H1 (cell line): ENCODE data around the gene SKAP1. TPM values are rescaled to one million over a fixed set of nuclear protein-coding genes. Genes with fewer than 3 reads are reported as not detected.

ENCODE experiments used
- CTCF ChIA-PET: fragments of 300-600 bp; sonication (Branson Sonifier 250); formaldehyde crosslinking; loops from one replicate; lab custom pipeline; 2021; ENCODE audit not compliant: partially characterized antibody; lab: Charles Lee
- POLR2A ChIA-PET: fragments of 300-600 bp; sonication (Branson Sonifier 250); formaldehyde crosslinking; loops from one replicate; lab custom pipeline; 2021; ENCODE audit warnings: inconsistent platforms; ENCODE audit not compliant: partially characterized antibody; lab: Charles Lee
- DNase-seq, 2 experiments: peaks; one replicate each; pipeline versions ENCODE4 v3.0.0 to v3.0.0-alpha.2; 2010 to 2022; ENCODE audit warnings: low spot score in 2 of 2, low read depth in 1 of 2, mixed read lengths in 1 of 2
- FAIRE-seq: peaks from 2 replicates; lab custom pipeline; 2011; peaks lifted over from hg19 to GRCh38; lab: Jason Lieb, UNC
- H2AFZ ChIP-seq: 2 replicates; pipeline ENCODE4 v1.8.1; 2012; ENCODE audit warnings: low read length, inconsistent platforms
- H2AK5ac ChIP-seq: 2 replicates; pipeline ENCODE4 v1.6.1; 2013; ENCODE audit warnings: low read depth, low read length
- H2BK120ac ChIP-seq: replicated peaks from 2 replicates; pipeline ENCODE3; 2013; ENCODE audit warnings: low read depth, low read length, inconsistent platforms
- H2BK12ac ChIP-seq: 2 replicates; pipeline ENCODE4 v1.6.1; 2013; ENCODE audit warnings: low read depth, low read length
- H2BK15ac ChIP-seq: 2 replicates; pipeline ENCODE4 v1.6.1; 2013; ENCODE audit warnings: low read length
- H2BK20ac ChIP-seq: 2 replicates; pipeline ENCODE4 v1.6.1; 2013; ENCODE audit warnings: low read length
- H2BK5ac ChIP-seq: 2 replicates; pipeline ENCODE4 v1.6.1; 2013; ENCODE audit warnings: low read depth, low read length
- H3K14ac ChIP-seq: 2 replicates; pipeline ENCODE4 v1.6.1; 2013; ENCODE audit warnings: inconsistent platforms; ENCODE audit not compliant: insufficient read length
- H3K18ac ChIP-seq: 2 replicates; pipeline ENCODE4 v1.6.1; 2013; ENCODE audit warnings: low read length; ENCODE audit errors: extremely low read depth
- H3K23ac ChIP-seq: 2 replicates; pipeline ENCODE4 v1.6.1; 2013; ENCODE audit warnings: inconsistent platforms; ENCODE audit not compliant: insufficient read length
- H3K23me2 ChIP-seq: 2 replicates; pipeline ENCODE4 v1.6.1; 2013; ENCODE audit warnings: low read depth, low read length
- H3K27ac ChIP-seq: 2 replicates; pipeline ENCODE4 v1.6.1; 2011; ENCODE audit warnings: low read depth, low read length, inconsistent platforms
- H3K27me3 ChIP-seq, 4 experiments: replicated peaks in 1 of 4; 1 replicate in 1 of 4; 2 replicates in 3 of 4; pipeline versions ENCODE4 v1.6.1 to v1.8.1; 2011 to 2013; ENCODE audit warnings: low read length in 3 of 4, mild to moderate bottlenecking in 3 of 4, inconsistent platforms in 2 of 4, mixed read lengths in 2 of 4, moderate library complexity in 1 of 4; ENCODE audit not compliant: control insufficient read depth in 3 of 4, insufficient read depth in 3 of 4; ENCODE audit errors: extremely low read depth in 1 of 4
- H3K36me3 ChIP-seq, 4 experiments: 2 replicates each; pipeline versions ENCODE4 v1.6.1 to v1.8.1; 2011 to 2013; ENCODE audit warnings: mild to moderate bottlenecking in 4 of 4, low read length in 3 of 4, moderate library complexity in 2 of 4, control low read depth in 1 of 4, inconsistent platforms in 1 of 4; ENCODE audit not compliant: insufficient read depth in 4 of 4, control insufficient read depth in 2 of 4
- H3K4ac ChIP-seq: replicated peaks from 2 replicates; pipeline ENCODE3; 2013; ENCODE audit warnings: low read length, low read depth, mixed read lengths, inconsistent platforms; ENCODE audit not compliant: insufficient read length
- H3K4me1 ChIP-seq, 4 experiments: replicated peaks in 1 of 4; 1 replicate in 1 of 4; 2 replicates in 3 of 4; pipeline versions ENCODE4 v1.6.1 to v1.8.1; 2011 to 2013; ENCODE audit warnings: low read length in 3 of 4, inconsistent platforms in 2 of 4, mixed read lengths in 1 of 4; ENCODE audit not compliant: insufficient read depth in 4 of 4, control insufficient read depth in 3 of 4
- H3K4me2 ChIP-seq, 2 experiments: 2 replicates each; pipeline versions ENCODE4 v1.6.1 to v1.8.1; 2011 to 2013; ENCODE audit warnings: low read depth in 2 of 2, low read length in 2 of 2, control low read depth in 1 of 2, inconsistent platforms in 1 of 2, mild to moderate bottlenecking in 1 of 2; ENCODE audit not compliant: insufficient read depth in 1 of 2
- H3K4me3 ChIP-seq, 4 experiments: fragments of 200-600, 300-600 bp in 1 of 4; sonication (generic), shearing (Covaris generic), sonication (Bioruptor Twin) in 1 of 4; 2 replicates each; pipeline versions ENCODE4 v1.5.1 to v1.8.1; 2011 to 2016; ENCODE audit warnings: low read length in 4 of 4, low read depth in 3 of 4, control low read depth in 2 of 4, inconsistent platforms in 2 of 4, mild to moderate bottlenecking in 2 of 4, mixed read lengths in 1 of 4, moderate library complexity in 1 of 4; ENCODE audit not compliant: insufficient read depth in 2 of 4; ENCODE audit errors: extremely low read depth in 1 of 4
- H3K56ac ChIP-seq: replicated peaks from 2 replicates; pipeline ENCODE3; 2013; ENCODE audit warnings: low read depth, mild to moderate bottlenecking, mixed read lengths, low read length, inconsistent platforms; ENCODE audit not compliant: insufficient read length
- H3K79me1 ChIP-seq: 2 replicates; pipeline ENCODE4 v1.6.1; 2013; ENCODE audit warnings: low read depth, low read length, control low read depth
- H3K79me2 ChIP-seq, 2 experiments: 2 replicates each; pipeline versions ENCODE4 v1.6.1 to v1.8.1; 2012 to 2013; ENCODE audit warnings: low read length in 2 of 2, mild to moderate bottlenecking in 2 of 2, inconsistent platforms in 1 of 2; ENCODE audit not compliant: insufficient read depth in 2 of 2, control insufficient read depth in 1 of 2
- H3K9ac ChIP-seq, 4 experiments: replicated peaks in 1 of 4; 1 replicate in 1 of 4; 2 replicates in 3 of 4; pipeline versions ENCODE4 v1.6.1 to v1.8.1; 2011 to 2013; ENCODE audit warnings: low read depth in 3 of 4, low read length in 3 of 4, control low read depth in 2 of 4, mild to moderate bottlenecking in 2 of 4, moderate library complexity in 2 of 4, inconsistent platforms in 1 of 4; ENCODE audit errors: extremely low read depth in 1 of 4
- H3K9me3 ChIP-seq, 2 experiments: 2 replicates each; pipeline versions ENCODE4 v1.6.1 to v1.8.1; 2012 to 2013; ENCODE audit warnings: mild to moderate bottlenecking in 2 of 2, moderate library complexity in 2 of 2, control low read depth in 1 of 2, inconsistent platforms in 1 of 2, low read depth in 1 of 2, low read length in 1 of 2, mixed read lengths in 1 of 2; ENCODE audit not compliant: insufficient read depth in 2 of 2
- H4K20me1 ChIP-seq, 2 experiments: replicated peaks in 1 of 2; 2 replicates each; pipeline versions ENCODE3 to v1.8.1; 2011 to 2013; ENCODE audit warnings: inconsistent platforms in 2 of 2, low read length in 2 of 2, mild to moderate bottlenecking in 1 of 2; ENCODE audit not compliant: insufficient read depth in 2 of 2, control insufficient read depth in 1 of 2
- H4K5ac ChIP-seq: 2 replicates; pipeline ENCODE4 v1.6.1; 2013; ENCODE audit warnings: low read length, low read depth, mixed read lengths, inconsistent platforms; ENCODE audit not compliant: insufficient read length
- H4K8ac ChIP-seq: 2 replicates; pipeline ENCODE4 v1.8.0; 2013; ENCODE audit warnings: mild to moderate bottlenecking, moderate library complexity, low read length, inconsistent platforms; ENCODE audit not compliant: insufficient read depth; ENCODE audit errors: extremely low read depth
- H4K91ac ChIP-seq: replicated peaks from 2 replicates; pipeline ENCODE3; 2013; ENCODE audit warnings: low read length, mixed read lengths, inconsistent platforms; ENCODE audit not compliant: insufficient read length
- CBX8 ChIP-seq: fragments of 300-800, 300-1000 bp; sonication (generic); IDR thresholded peaks from 2 replicates; pipeline ENCODE4 v1.7.1; 2016; ENCODE audit warnings: low read depth, low read length, borderline replicate concordance
- JUND ChIP-seq: IDR thresholded peaks from 2 replicates; pipeline ENCODE4 v1.6.1; 2011; ENCODE audit warnings: mild to moderate bottlenecking, improper control_type of control experiment, low read length
- SP1 ChIP-seq: IDR thresholded peaks from 2 replicates; pipeline ENCODE4 v1.6.1; 2011; ENCODE audit warnings: low read depth, low read length
- WGBS, 2 experiments: shearing (Covaris generic) in 1 of 2; methylation state at CpG; one replicate each; pipeline versions ENCODE4 v1.1.6 to v1.1.7; 2013 to 2015; ENCODE audit warnings: low lambda C conversion rate in 2 of 2, mixed read lengths in 2 of 2, inconsistent platforms in 1 of 2, low coverage in 1 of 2, missing lambda C conversion rate in 1 of 2; ENCODE audit not compliant: insufficient replicate concordance in 2 of 2, insufficient coverage in 1 of 2, insufficient read length in 1 of 2; ENCODE audit errors: extremely low coverage in 1 of 2, missing lambda C conversion rate in 1 of 2; 5-methylcytosine and 5-hydroxymethylcytosine counted together
- polyA plus RNA-seq, 7 experiments: library from polyadenylated mRNA; depleted of rRNA in 3 of 7; stranded (reverse) in 5 of 7; unstranded in 2 of 7; fragments of >200 nt in 5 of 7; fragments of 200-250 nt in 2 of 7; gene quantifications; 1 replicate in 5 of 7; 2 replicates in 1 of 7; 4 replicates in 1 of 7; pipeline versions ENCODE4 v1.2.1 to v1.2.3, GENCODE V29; 2011 to 2013; ENCODE audit warnings: missing spikeins in 2 of 7, mixed read lengths in 2 of 7
- total RNA-seq: library from RNA; stranded (reverse); fragmentation: NEBNext Ultra II Directional; extraction: Animal tissue kit (Norgen Biotek cat#: 25700); gene quantifications from 2 replicates; pipeline ENCODE4 v1.2.1, GENCODE V29; 2021

Gene SKAP1
- total and polyA plus RNA-seq, 2 of the 8 experiments (the other 6 are each of a cell fraction or from before 2014, with no cell fraction given): not detected

DNA sequence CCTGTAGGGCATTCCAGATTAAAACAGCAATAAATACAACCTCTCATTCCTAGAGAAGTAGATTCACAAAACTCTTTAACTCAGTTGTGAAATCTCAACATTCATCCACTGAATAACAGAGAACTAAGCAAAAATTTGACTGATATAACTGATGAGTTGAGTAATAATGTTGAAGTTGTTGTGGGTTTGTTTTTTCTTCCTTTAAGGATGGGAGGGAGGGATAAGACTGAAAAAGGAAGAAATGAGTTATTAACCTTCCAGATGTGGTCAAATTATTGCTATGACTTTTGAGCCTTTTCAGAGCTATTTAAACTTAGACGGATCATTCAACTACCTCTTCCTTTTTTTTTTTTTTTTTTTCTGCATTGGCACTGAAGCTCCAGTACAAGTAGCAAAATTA, 38.6 kb downstream of the SKAP1 start:
- H3K56ac ChIP-seq: no peak overlapping the region
- H3K23me2 ChIP-seq: no peaks in the 10 kb centered on the region
- ChIA-PET CTCF (interaction anchor here (0.8 to 2.3 kb wide), 3 partner anchors 40 to 83 kb away, joined by 3 to 6 read pairs (median 3); no protein-coding TSS in a partner anchor), POLR2A (no interaction called here)
- H2BK20ac ChIP-seq: no peak overlapping the region
- H3K79me2 ChIP-seq: no peaks in the 10 kb centered on the region
- no peak overlapping the region for H3K23ac ChIP-seq
- H2BK15ac ChIP-seq: no peak overlapping the region
- H3K14ac ChIP-seq: no peak overlapping the region
- H2BK120ac ChIP-seq: no peak overlapping the region
- H3K4me1 ChIP-seq: no peaks in the 10 kb centered on the region
- WGBS, 2 experiments: 100% methylated on average over 1 of the region's 1 CpG; no CpG with 5 or more reads in 1 of the 2 experiments
- H3K27me3 ChIP-seq: no peaks in the 10 kb centered on the region
- H3K9ac ChIP-seq: no peak overlapping the region
- no peak overlapping the region for H2BK5ac ChIP-seq
- FAIRE-seq: no peak
- no peak overlapping the region for H3K27ac ChIP-seq
- H3K4me2 ChIP-seq: no peak overlapping the region
- TF ChIP-seq CBX8 (no peak), SP1 (no peak), JUND (no peak)
- H3K18ac ChIP-seq: no peak overlapping the region
- no peak overlapping the region for H4K91ac ChIP-seq
- H3K79me1 ChIP-seq: no peaks in the 10 kb centered on the region
- H4K8ac ChIP-seq: no peak overlapping the region
- H2AK5ac ChIP-seq: no peak overlapping the region
- no peak for DNase-seq
- no peak overlapping the region for H3K4me3 ChIP-seq
- H2BK12ac ChIP-seq: no peak overlapping the region
- no peak overlapping the region for H2AFZ ChIP-seq
- H3K9me3 ChIP-seq: no peaks in the 10 kb centered on the region
- no peaks in the 10 kb centered on the region for H4K20me1 ChIP-seq
- no peak overlapping the region for H4K5ac ChIP-seq
- H3K4ac ChIP-seq: no peak overlapping the region
- no peaks in the 10 kb centered on the region for H3K36me3 ChIP-seq
